OCI-LY7 (cell line): ENCODE data around the gene CXCR3. TPM values are rescaled to one million over a fixed set of nuclear protein-coding genes. Genes with fewer than 3 reads are reported as not detected.

Experiments used
- BruUV-seq: library from RNA; stranded (reverse); fragments of 400-500 nt; replicated peaks from 2 replicates; lab custom pipeline; 2021; lab: Mats Ljungman, UMichigan
- CTCF ChIA-PET: fragments of 300-600 bp; sonication (Branson Sonifier 250); formaldehyde crosslinking; loops from one replicate; lab custom pipeline; 2022; ENCODE audit warnings: antibody characterized with exemption; ENCODE audit not compliant: unreplicated experiment; lab: Charles Lee
- POLR2A ChIA-PET: fragments of 300-600 bp; sonication (Branson Sonifier 250); formaldehyde crosslinking; loops from one replicate; lab custom pipeline; 2022; ENCODE audit warnings: antibody characterized with exemption; lab: Charles Lee
- DNase-seq: peaks from one replicate; pipeline ENCODE4 v3.0.0-alpha.2; 2015; ENCODE audit warnings: low spot score
- H2AFZ ChIP-seq: fragments of 200-600 bp; sonication (generic), shearing (Covaris generic); 2 replicates; pipeline ENCODE4 v1.6.1; 2014; ENCODE audit warnings: mild to moderate bottlenecking, antibody characterized with exemption, low read length, moderate library complexity
- H3K27ac ChIP-seq: fragments of 200-600 bp; sonication (generic); 2 replicates; pipeline ENCODE4 v1.5.1; 2014; ENCODE audit warnings: mixed run types, low read depth, mild to moderate bottlenecking, moderate library complexity, low read length, inconsistent platforms; ENCODE audit not compliant: poor library complexity, severe bottlenecking
- H3K36me3 ChIP-seq: fragments of 200-600 bp; sonication (generic); 2 replicates; pipeline ENCODE4 v1.6.1; 2014; ENCODE audit warnings: mild to moderate bottlenecking, antibody characterized with exemption, low read length, moderate library complexity, mixed read lengths; ENCODE audit not compliant: insufficient read depth
- H3K4me1 ChIP-seq: fragments of 200-600 bp; sonication (generic); 2 replicates; pipeline ENCODE4 v1.5.1; 2014; ENCODE audit warnings: mild to moderate bottlenecking, low read length; ENCODE audit not compliant: insufficient read depth, poor library complexity, severe bottlenecking
- H3K4me2 ChIP-seq: fragments of 200-600 bp; sonication (generic); 2 replicates; pipeline ENCODE4 v1.6.1; 2014; ENCODE audit warnings: mild to moderate bottlenecking, low read length
- H3K4me3 ChIP-seq: fragments of 200-600 bp; sonication (generic); 2 replicates; pipeline ENCODE4 v1.5.1; 2014; ENCODE audit warnings: mild to moderate bottlenecking, low read depth, low read length; ENCODE audit not compliant: poor library complexity, severe bottlenecking
- H3K79me2 ChIP-seq: fragments of 200-600 bp; sonication (generic); 2 replicates; pipeline ENCODE4 v1.6.1; 2016; ENCODE audit warnings: low read depth, mild to moderate bottlenecking, low read length, moderate library complexity, mixed read lengths; ENCODE audit not compliant: insufficient read depth
- H3K9me2 ChIP-seq: fragments of 200-600 bp; sonication (generic); 2 replicates; pipeline ENCODE4 v1.6.1; 2016; ENCODE audit warnings: mild to moderate bottlenecking, low read length, mixed read lengths; ENCODE audit not compliant: insufficient read depth
- H3K9me3 ChIP-seq: fragments of 200-600 bp; sonication (generic); 2 replicates; pipeline ENCODE4 v1.6.1; 2014; ENCODE audit warnings: mild to moderate bottlenecking, mixed run types, low read length, mixed read lengths
- H4K20me1 ChIP-seq: fragments of 200-600 bp; sonication (generic); 2 replicates; pipeline ENCODE4 v1.6.1; 2014; ENCODE audit warnings: mild to moderate bottlenecking, antibody characterized with exemption, low read length, moderate library complexity, mixed read lengths; ENCODE audit not compliant: insufficient read depth
- CTCF ChIP-seq: fragments of 200-600 bp; sonication (generic); conservative IDR thresholded peaks from 2 replicates; pipeline ENCODE4 v1.5.1; 2014; ENCODE audit warnings: mild to moderate bottlenecking, antibody characterized with exemption, low read length, moderate library complexity, mixed read lengths
- EZH2phosphoT487 ChIP-seq: fragments of 200-600 bp; sonication (generic); IDR thresholded peaks from 2 replicates; pipeline ENCODE4 v1.6.1; 2018; ENCODE audit warnings: low read depth, borderline replicate concordance, mild to moderate bottlenecking, mixed run types, antibody characterized with exemption, low read length, moderate library complexity, mixed read lengths
- intact Hi-C: fragments of 100-400 bp; cut with micrococcal nuclease; formaldehyde crosslinking; loops from one replicate; pipeline ENCODE4 v1.10.0; 2022; ENCODE audit not compliant: unreplicated experiment
- total RNA-seq, 2 experiments: library from RNA; depleted of rRNA in 1 of 2; stranded (reverse); fragments of >200 nt in 1 of 2; shearing (Covaris generic) in 1 of 2; gene quantifications; 2 replicates each; pipeline ENCODE4 v1.2.3, GENCODE V29; 2014 to 2022

CXCR3 gene
- total RNA-seq, 2 experiments from 2014 or later, result not detected

- intact Hi-C loops, result no loop called here
- Histone ChIP-seq H3K9me3 (no peaks in the 10 kb centered on the region), H3K4me1 (no peaks in the 10 kb centered on the region), H3K4me3 (no peak overlapping the region), H3K27ac (no peak overlapping the region), H3K36me3 (no peaks in the 10 kb centered on the region), H3K9me2 (no peaks in the 10 kb centered on the region), H2AFZ (no peak overlapping the region), H4K20me1 (no peaks in the 10 kb centered on the region), H3K79me2 (no peaks in the 10 kb centered on the region), H3K4me2 (no peak overlapping the region)
- BruUV-seq, result no TSS peak
- no peak for TF ChIP-seq EZH2phosphoT487
- no peak for TF ChIP-seq CTCF
- ChIA-PET CTCF (no interaction called here), POLR2A (no interaction called here)
- DNase-seq, result no peak
These were observed 43.6 kb upstream of the CXCR3 start for GRCh38 chrX:71661919-71662318.

DNA sequence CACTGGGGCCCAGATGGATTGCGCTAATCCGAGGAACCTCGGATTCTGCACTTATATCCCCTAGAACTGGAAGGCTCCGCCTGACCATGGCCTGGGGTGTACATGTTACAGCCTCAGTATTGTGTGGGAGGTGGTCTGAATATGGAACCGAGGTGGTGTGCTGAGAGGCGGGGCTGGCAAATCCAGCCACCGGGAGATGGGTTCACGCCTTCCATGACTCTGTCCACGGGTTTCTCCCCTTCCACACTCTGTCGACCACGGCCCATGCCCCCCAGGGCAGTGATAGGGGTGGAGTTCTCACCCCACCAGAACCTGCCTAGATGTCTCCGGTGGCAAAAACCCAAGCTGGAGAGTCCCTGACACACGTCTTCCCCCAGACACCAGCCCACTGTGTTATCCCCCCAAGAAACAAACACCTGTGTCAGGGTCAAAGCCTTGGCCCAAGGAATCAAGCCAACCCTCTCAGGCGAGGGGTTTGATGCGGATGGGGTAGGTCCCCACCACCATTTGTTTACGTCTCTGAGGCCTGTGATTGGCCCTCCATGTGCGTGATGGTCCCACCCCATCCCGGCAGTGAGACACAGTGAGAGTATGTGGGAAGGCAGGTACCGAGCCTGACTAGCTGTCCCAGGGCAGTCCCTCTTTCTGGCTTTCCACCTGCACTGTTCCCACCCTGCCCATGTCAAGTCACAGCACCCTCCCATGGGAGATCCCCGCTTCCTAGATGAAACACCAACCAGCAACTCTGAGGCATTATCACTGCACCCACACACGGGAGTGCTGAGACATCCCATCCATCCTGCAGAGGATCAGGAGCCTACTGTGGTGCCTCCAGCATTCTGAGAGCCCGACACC is 42.5 kb upstream of the CXCR3 start:
- no peak for DNase-seq
- TF ChIP-seq CTCF (no peak), EZH2phosphoT487 (no peak)
- POLR2A ChIA-PET, result no interaction called here
- no peaks in the 10 kb centered on the region for H3K36me3 ChIP-seq
- H3K4me1 ChIP-seq, result no peaks in the 10 kb centered on the region
- no peak overlapping the region for H2AFZ ChIP-seq
- CTCF ChIA-PET, result no interaction called here
- H4K20me1 ChIP-seq, result no peaks in the 10 kb centered on the region
- no peak overlapping the region for H3K4me3 ChIP-seq
- H3K9me3 ChIP-seq, result no peaks in the 10 kb centered on the region
- H3K9me2 ChIP-seq, result no peaks in the 10 kb centered on the region
- intact Hi-C loops, result no loop called here
- H3K27ac ChIP-seq, result no peak overlapping the region
- H3K4me2 ChIP-seq, result no peak overlapping the region
- BruUV-seq, result no TSS peak
- H3K79me2 ChIP-seq, result no peaks in the 10 kb centered on the region

GRCh38 chrX:71659959-71660358 is 41.6 kb upstream of the CXCR3 start:
- Histone ChIP-seq H3K36me3 (no peaks in the 10 kb centered on the region), H3K4me2 (no peak overlapping the region), H3K4me1 (no peaks in the 10 kb centered on the region), H2AFZ (no peak overlapping the region), H3K9me3 (no peaks in the 10 kb centered on the region), H3K9me2 (no peaks in the 10 kb centered on the region), H4K20me1 (no peaks in the 10 kb centered on the region), H3K4me3 (no peak overlapping the region), H3K79me2 (no peaks in the 10 kb centered on the region), H3K27ac (no peak overlapping the region)
- CTCF ChIA-PET, result no interaction called here
- intact Hi-C loops, result no loop called here
- no peak for DNase-seq
- BruUV-seq, result no TSS peak
- POLR2A ChIA-PET, result no interaction called here
- TF ChIP-seq CTCF, result no peak
- TF ChIP-seq EZH2phosphoT487, result no peak
